ENCODE results near the gene PHF10.

- no peak for TF ChIP-seq POLR2AphosphoS5 (IDR thresholded peaks at IDR 0.05; ENCODE audit: low read depth, low read length)
- TF ChIP-seq TAF1 (IDR thresholded peaks at IDR 0.05; ENCODE audit: borderline replicate concordance, insufficient read depth, low read length): no peak
Observed at GRCh38 chr6:169725125-169726048, 1.1 kb upstream of the PHF10 start.
